HepG2 (cell line): ENCODE measurements around the gene STRN4. TPM values are rescaled to one million over a fixed set of nuclear protein-coding genes. Genes with fewer than 3 reads are reported as not detected.

Source experiments
- AGO2 ChIP-seq: fragments of 200-400 bp; formaldehyde crosslinking; optimal IDR thresholded peaks from 2 replicates; pipeline ENCODE3; 2017; ENCODE audit warnings: mild to moderate bottlenecking, low read depth, low read length, moderate library complexity
- FOSL1 ChIP-seq: sonication (generic); formaldehyde crosslinking; IDR thresholded peaks from 2 replicates; pipeline ENCODE4 v1.9.0; 2021; ENCODE audit warnings: missing genetic modification reagents, borderline replicate concordance
- RFX5 ChIP-seq: IDR thresholded peaks from 2 replicates; pipeline ENCODE4 v1.6.1; 2011; ENCODE audit warnings: low read depth, low read length, improper control_type of control experiment
- SCMH1 ChIP-seq: sonication (generic); formaldehyde crosslinking; IDR thresholded peaks from 2 replicates; pipeline ENCODE4 v1.9.0; 2021; ENCODE audit warnings: missing genetic modification reagents, mild to moderate bottlenecking, borderline replicate concordance
- SIN3A ChIP-seq: IDR thresholded peaks from 2 replicates; pipeline ENCODE4 v1.6.1; 2011; ENCODE audit warnings: low read depth, mild to moderate bottlenecking, control low read depth, low read length, borderline replicate concordance
- SPEN ChIP-seq: sonication (generic); formaldehyde crosslinking; IDR thresholded peaks from 2 replicates; pipeline ENCODE4 v1.5.1; 2020; ENCODE audit warnings: low read depth, mild to moderate bottlenecking, missing genetic modification reagents
- ZFP82 ChIP-seq: sonication (generic); formaldehyde crosslinking; IDR thresholded peaks from 2 replicates; pipeline ENCODE4 v1.5.1; 2020; ENCODE audit warnings: mild to moderate bottlenecking, missing genetic modification reagents, borderline replicate concordance
- ZNF18 ChIP-seq: sonication (generic); formaldehyde crosslinking; IDR thresholded peaks from 2 replicates; pipeline ENCODE4 v1.8.0; 2022; ENCODE audit warnings: mild to moderate bottlenecking, missing genetic modification reagents; ENCODE audit not compliant: insufficient replicate concordance
- ZNF678 ChIP-seq: sonication (generic); formaldehyde crosslinking; IDR thresholded peaks from 2 replicates; pipeline ENCODE4 v1.4.0; 2020; ENCODE audit warnings: mild to moderate bottlenecking, missing genetic modification reagents
- ZNF776 ChIP-seq: sonication (generic); formaldehyde crosslinking; IDR thresholded peaks from 2 replicates; pipeline ENCODE4 v1.4.0; 2020; ENCODE audit warnings: mild to moderate bottlenecking, missing genetic modification reagents
- polyA plus RNA-seq, 8 experiments: library from polyadenylated mRNA; depleted of rRNA in 3 of 8; stranded (reverse) in 7 of 8; unstranded in 1 of 8; fragments of >200 nt; fragmentation: Illumina TruSeq in 4 of 8; extraction: Trizol in 4 of 8; gene quantifications; 2 replicates each; pipeline versions ENCODE4 v1.2.1 to v1.2.3, GENCODE V29; 2011 to 2016; ENCODE audit warnings: low read depth in 4 of 8, missing spikeins in 1 of 8, mixed read lengths in 1 of 8; ENCODE audit not compliant: insufficient read depth in 1 of 8
- total RNA-seq, 5 experiments: library from RNA; depleted of rRNA; stranded (reverse); fragments of >200 nt; fragmentation: Illumina TruSeq; extraction: Trizol; gene quantifications; 2 replicates each; pipeline ENCODE4 v1.2.3, GENCODE V29; 2016; ENCODE audit warnings: low read depth in 1 of 5
- TF ChIP-seq, protein P1 (sequence below): sonication (generic); formaldehyde crosslinking; IDR thresholded peaks from 2 replicates; pipeline ENCODE4 v1.4.0; 2020; ENCODE audit warnings: mild to moderate bottlenecking, missing genetic modification reagents, borderline replicate concordance
- TF ChIP-seq, protein P2 (sequence below): IDR thresholded peaks from 2 replicates; pipeline ENCODE4 v1.6.1; 2012; ENCODE audit warnings: low read length, improper control_type of control experiment

STRN4 gene
- total and polyA plus RNA-seq, 2 of the 13 experiments (the other 11 are each of a cell fraction or from before 2014, with no cell fraction given) = 43.1 to 57.3 TPM

DNA sequence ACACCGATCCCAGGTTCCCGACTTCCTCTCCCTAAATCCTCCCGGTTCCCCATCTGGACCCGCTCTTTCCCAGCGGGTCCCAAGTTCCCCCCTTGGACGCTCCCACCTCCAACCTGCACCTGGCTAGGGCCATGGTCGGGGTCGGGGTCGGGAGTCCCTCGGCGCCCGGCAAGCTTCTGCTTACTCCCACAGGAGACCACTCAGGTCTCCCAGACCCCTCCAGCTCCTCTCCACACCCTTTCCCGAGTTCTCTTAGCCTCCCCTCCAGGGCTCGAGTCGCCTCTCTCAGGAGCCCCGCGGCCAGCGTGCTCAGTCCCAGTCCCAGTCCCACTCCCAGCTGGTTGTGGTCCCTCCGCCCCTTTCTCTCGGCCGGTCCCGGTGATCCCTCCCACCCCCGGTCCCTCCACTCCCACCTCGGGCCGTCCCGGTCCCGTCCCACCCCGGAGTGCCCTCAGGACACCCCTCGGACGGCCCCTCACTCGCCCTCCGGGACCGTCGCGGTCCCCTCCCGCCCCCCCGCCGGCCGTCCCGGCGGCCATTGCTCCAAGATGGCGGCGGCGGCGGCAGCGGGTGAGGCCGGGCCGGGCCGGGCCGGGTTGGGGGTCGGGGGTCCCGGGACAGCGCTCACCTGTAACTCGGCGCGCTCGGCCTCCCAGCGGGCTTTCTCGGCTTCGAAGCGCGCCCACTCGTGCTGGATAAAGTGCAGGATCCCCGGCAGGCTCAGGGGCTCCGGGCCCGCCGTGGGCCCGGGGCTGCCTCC is 549 bp downstream of the STRN4 start, which contains the start of gene FKRP (continued):
- TF ChIP-seq, protein P1, sequence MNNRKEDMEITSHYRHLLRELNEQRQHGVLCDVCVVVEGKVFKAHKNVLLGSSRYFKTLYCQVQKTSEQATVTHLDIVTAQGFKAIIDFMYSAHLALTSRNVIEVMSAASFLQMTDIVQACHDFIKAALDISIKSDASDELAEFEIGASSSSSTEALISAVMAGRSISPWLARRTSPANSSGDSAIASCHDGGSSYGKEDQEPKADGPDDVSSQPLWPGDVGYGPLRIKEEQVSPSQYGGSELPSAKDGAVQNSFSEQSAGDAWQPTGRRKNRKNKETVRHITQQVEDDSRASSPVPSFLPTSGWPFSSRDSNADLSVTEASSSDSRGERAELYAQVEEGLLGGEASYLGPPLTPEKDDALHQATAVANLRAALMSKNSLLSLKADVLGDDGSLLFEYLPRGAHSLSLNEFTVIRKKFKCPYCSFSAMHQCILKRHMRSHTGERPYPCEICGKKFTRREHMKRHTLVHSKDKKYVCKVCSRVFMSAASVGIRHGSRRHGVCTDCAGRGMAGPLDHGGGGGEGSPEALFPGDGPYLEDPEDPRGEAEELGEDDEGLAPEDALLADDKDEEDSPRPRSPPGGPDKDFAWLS = no peak
- TF ChIP-seq AGO2 (peak; percentile 57), SPEN (no peak), SIN3A (no peak), ZNF18 (CRISPR knock-in tag) (peak; percentile 58), RFX5 (no peak), FOSL1 (CRISPR knock-in tag) (no peak), ZNF776 (peak; percentile 58; the same call in 1 of the 2 replicates), SCMH1 (CRISPR knock-in tag) (no peak), ZNF678 (CRISPR knock-in tag) (0 out of 2 replicates have a peak, but pooled peaks have one; percentile 47), ZFP82 (0 out of 2 replicates have a peak, but pooled peaks have one; percentile 27)
- TF ChIP-seq, protein P2, sequence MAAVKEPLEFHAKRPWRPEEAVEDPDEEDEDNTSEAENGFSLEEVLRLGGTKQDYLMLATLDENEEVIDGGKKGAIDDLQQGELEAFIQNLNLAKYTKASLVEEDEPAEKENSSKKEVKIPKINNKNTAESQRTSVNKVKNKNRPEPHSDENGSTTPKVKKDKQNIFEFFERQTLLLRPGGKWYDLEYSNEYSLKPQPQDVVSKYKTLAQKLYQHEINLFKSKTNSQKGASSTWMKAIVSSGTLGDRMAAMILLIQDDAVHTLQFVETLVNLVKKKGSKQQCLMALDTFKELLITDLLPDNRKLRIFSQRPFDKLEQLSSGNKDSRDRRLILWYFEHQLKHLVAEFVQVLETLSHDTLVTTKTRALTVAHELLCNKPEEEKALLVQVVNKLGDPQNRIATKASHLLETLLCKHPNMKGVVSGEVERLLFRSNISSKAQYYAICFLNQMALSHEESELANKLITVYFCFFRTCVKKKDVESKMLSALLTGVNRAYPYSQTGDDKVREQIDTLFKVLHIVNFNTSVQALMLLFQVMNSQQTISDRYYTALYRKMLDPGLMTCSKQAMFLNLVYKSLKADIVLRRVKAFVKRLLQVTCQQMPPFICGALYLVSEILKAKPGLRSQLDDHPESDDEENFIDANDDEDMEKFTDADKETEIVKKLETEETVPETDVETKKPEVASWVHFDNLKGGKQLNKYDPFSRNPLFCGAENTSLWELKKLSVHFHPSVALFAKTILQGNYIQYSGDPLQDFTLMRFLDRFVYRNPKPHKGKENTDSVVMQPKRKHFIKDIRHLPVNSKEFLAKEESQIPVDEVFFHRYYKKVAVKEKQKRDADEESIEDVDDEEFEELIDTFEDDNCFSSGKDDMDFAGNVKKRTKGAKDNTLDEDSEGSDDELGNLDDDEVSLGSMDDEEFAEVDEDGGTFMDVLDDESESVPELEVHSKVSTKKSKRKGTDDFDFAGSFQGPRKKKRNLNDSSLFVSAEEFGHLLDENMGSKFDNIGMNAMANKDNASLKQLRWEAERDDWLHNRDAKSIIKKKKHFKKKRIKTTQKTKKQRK = no peak
